Epithelial cell of esophagus (primary cell): ENCODE data around the gene SPG21.

Experiments used
- DNase-seq: peaks from one replicate; pipeline ENCODE4 v3.0.0; 2010; ENCODE audit warnings: low read depth
- H3K4me3 ChIP-seq: 2 replicates; pipeline ENCODE4 v1.5.1; 2011; ENCODE audit warnings: mild to moderate bottlenecking, low read length, control low read depth
- TF ChIP-seq, protein P1 (sequence below): IDR thresholded peaks from 2 replicates; pipeline ENCODE4 v1.5.1; 2011; ENCODE audit warnings: low read depth, mild to moderate bottlenecking, low read length, control low read depth, inconsistent platforms; ENCODE audit not compliant: insufficient read depth; ENCODE audit errors: missing control alignments

SPG21 gene

GRCh38 chr15:64930019-64930652 lies 59.6 kb downstream of the SPG21 start:
- TF ChIP-seq, protein P1, sequence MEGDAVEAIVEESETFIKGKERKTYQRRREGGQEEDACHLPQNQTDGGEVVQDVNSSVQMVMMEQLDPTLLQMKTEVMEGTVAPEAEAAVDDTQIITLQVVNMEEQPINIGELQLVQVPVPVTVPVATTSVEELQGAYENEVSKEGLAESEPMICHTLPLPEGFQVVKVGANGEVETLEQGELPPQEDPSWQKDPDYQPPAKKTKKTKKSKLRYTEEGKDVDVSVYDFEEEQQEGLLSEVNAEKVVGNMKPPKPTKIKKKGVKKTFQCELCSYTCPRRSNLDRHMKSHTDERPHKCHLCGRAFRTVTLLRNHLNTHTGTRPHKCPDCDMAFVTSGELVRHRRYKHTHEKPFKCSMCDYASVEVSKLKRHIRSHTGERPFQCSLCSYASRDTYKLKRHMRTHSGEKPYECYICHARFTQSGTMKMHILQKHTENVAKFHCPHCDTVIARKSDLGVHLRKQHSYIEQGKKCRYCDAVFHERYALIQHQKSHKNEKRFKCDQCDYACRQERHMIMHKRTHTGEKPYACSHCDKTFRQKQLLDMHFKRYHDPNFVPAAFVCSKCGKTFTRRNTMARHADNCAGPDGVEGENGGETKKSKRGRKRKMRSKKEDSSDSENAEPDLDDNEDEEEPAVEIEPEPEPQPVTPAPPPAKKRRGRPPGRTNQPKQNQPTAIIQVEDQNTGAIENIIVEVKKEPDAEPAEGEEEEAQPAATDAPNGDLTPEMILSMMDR: no peak
- no peak for DNase-seq
- H3K4me3 ChIP-seq: no peak overlapping the region

DNA sequence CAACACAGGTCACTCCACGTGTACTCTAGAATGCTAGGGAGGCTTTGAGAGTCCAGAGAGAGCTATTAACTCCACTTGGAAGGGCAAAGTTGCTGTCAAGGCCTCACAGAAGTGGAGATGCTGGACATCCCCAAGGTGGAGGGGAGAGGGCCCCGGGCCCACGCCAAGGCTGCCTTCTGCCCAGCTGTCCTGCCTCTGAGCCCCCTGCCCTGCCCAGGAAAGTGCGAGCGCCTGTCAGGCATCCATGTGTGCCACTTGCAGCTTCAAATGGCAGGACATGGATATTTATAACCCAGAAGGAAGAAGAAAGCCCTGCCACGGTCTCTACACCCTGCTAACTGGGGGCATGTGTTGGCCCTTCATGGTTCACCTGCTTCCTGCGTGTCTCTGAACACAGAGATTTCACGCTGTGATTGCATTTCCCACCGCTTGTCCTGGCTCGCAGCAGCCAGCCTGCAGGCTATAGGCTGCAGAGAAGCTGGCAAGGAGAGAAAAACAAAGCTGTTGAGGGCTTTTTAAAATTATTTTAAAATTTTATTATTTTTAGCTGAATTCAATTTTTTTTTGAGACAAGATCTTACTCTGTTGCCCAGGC lies 61.0 kb downstream of the SPG21 start:
- no peak overlapping the region for H3K4me3 ChIP-seq
- TF ChIP-seq, protein P1: no peak
- DNase-seq: no peak

DNA sequence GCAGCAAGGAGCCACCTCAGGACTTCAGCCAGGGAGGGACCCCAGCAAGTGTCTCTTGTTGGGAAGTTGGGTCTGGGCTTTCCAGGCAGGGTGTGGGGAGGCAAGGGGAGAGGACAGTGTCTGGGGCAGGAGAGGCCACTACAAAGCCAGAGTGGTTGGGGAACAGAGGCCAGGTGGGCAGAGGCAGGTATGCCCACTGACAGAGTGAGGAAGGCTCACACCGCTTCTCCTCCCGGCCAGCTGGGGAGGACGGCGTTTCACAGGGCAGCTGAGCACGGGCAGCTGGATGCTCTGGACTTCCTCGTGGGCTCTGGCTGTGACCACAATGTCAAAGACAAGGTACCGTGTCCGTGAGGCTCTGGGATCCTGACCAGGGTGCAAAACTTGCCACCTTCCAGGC lies 63.1 kb downstream of the SPG21 start:
- no peak overlapping the region for H3K4me3 ChIP-seq
- DNase-seq: no peak
- TF ChIP-seq, protein P1: no peak

- no peak for DNase-seq
- TF ChIP-seq, protein P1: no peak
- no peak overlapping the region for H3K4me3 ChIP-seq
These were observed 64.1 kb downstream of the SPG21 start for GRCh38 chr15:64925335-64926330.

DNA sequence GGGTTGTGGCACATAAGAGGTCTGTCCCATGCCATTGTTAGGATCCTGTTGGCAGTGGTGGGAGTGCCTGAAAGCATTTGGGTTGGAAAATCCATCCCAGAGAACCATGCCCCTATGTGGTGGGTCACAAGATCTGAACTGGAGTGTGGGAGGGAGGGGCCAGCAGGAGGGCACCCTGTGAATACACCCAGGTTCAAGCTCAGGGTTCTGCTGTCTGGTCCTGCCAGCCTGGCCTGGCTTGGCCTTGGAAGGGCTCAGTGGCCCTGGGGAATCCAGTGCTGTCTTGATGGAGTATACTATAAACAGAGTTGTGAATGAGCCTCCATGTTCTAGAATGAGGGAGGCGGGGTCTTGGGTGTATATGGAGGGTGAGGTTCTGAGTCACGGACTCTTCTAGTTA lies 66.2 kb downstream of the SPG21 start:
- H3K4me3 ChIP-seq: no peak overlapping the region
- no peak for DNase-seq
- TF ChIP-seq, protein P1: no peak

DNA sequence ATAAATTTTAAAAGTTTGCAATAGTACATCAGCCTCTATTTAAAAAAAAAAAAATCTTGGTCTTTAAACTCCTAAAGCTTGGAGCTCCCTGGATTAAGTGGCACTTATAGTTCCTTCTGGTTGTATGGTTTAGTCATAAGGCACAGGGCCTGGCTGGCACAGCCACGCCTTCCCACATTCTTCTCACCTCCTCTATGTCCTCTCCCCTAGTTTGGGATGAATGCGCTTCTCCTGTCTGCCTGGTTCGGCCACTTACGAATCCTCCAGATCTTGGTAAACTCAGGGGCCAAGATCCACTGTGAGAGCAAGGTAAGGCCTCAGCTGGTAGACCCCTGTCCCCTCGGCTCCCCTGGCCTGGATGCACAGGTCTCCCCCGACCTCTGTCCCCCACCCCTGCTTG lies 68.0 kb downstream of the SPG21 start:
- peak; percentile 73 for DNase-seq
- H3K4me3 ChIP-seq: no peak overlapping the region
- TF ChIP-seq, protein P1: no peak
